Testis (tissue), 2 donors: ENCODE results near the gene DLG5.

Experiments
- POLR2A ChIP-seq: fragments of 450-650 bp; IDR thresholded peaks from one replicate; pipeline ENCODE4 v1.6.1; 2017; ENCODE audit warnings: antibody characterized with exemption, mild to moderate bottlenecking, moderate library complexity
- TF ChIP-seq, protein P1 (sequence below), 3 experiments: fragments of 450-650 bp in 2 of 3; fragments of 200-600 bp in 1 of 3; sonication (generic) in 1 of 3; IDR thresholded peaks; one replicate each; pipeline ENCODE4 v1.5.1; 2016 to 2019; ENCODE audit warnings: antibody characterized with exemption in 3 of 3, mild to moderate bottlenecking in 2 of 3, moderate library complexity in 1 of 3

- TF ChIP-seq, protein P1, sequence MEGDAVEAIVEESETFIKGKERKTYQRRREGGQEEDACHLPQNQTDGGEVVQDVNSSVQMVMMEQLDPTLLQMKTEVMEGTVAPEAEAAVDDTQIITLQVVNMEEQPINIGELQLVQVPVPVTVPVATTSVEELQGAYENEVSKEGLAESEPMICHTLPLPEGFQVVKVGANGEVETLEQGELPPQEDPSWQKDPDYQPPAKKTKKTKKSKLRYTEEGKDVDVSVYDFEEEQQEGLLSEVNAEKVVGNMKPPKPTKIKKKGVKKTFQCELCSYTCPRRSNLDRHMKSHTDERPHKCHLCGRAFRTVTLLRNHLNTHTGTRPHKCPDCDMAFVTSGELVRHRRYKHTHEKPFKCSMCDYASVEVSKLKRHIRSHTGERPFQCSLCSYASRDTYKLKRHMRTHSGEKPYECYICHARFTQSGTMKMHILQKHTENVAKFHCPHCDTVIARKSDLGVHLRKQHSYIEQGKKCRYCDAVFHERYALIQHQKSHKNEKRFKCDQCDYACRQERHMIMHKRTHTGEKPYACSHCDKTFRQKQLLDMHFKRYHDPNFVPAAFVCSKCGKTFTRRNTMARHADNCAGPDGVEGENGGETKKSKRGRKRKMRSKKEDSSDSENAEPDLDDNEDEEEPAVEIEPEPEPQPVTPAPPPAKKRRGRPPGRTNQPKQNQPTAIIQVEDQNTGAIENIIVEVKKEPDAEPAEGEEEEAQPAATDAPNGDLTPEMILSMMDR (IDR thresholded peaks at IDR 0.05): no peak
- no peak for TF ChIP-seq POLR2A
Observed at GRCh38 chr10:77943121-77943901, 16.8 kb upstream of the DLG5 start.
